HG03571 (cell line): Measurements from ENCODE around the gene C2orf42.
"Not testable (repeated sequence)": the region's sequence is repeated elsewhere in the genome, so short reads cannot be mapped to it uniquely, and the experiment has no call there.

Experiments
- ATAC-seq: cut with Tn5 transposase; IDR thresholded peaks from one replicate; pipeline ENCODE4 v1.9.1; 2021; ENCODE audit not compliant: unreplicated experiment

The C2orf42 gene

GRCh38 chr2:70104231-70105111 is 86.3 kb downstream of the C2orf42 start:
- ATAC-seq: no peak

- peak; percentile 45 for ATAC-seq
Measured at GRCh38 chr2:70103531-70104061, 87.2 kb downstream of the C2orf42 start.

GRCh38 chr2:70102323-70102905 is 88.4 kb downstream of the C2orf42 start:
- ATAC-seq: not testable (repeated sequence)

DNA sequence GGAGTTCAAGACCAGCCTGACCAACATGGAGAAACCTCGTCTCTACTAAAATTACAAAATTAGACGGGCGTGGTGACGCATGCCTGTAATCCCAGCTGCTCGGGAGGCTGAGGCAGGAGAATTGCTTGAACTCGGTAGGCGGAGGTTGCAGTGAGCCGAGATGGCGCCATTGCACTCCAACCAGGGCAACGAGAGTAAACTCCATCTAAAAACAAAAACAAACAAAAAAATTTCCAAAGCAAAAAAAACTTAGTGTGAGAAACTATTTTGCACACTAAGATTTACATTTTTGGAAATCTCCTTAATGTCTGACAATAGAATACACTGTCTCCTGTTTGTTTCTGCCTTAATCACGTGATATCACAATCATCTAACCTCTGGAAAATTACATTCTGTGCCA is 89.1 kb downstream of the C2orf42 start:
- ATAC-seq: not testable (repeated sequence)

DNA sequence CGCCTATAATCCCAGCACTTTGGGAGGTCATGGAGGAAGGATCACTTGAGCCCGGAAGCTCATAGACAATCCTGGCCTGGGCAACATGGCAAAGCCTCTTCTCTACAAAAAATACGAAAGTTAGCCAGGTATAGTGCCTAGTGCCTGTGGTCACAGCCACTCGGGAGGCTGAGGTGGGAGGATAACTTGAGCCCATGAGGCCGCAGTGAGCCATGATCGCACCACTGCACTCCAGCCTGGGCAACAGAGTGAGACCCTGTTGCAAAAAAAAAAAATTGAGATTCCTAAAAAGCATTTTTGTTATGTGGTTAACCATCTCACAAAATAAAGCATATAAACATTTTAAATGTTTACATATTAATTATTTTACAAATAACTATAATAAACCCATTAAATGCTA is 89.6 kb downstream of the C2orf42 start:
- ATAC-seq: no peak
